Activated T-cell treated with anti-CD3 and anti-CD28 coated beads for 24 hours (primary cell): ENCODE results near the gene KRI1.
"Not testable (repeated sequence)": the region's sequence is repeated elsewhere in the genome, so short reads cannot be mapped to it uniquely, and the experiment has no call there.

ENCODE experiments used
- DNase-seq: peaks from one replicate; pipeline ENCODE4 v3.0.0-alpha.2; 2020; ENCODE audit warnings: low read depth

Gene KRI1

DNA sequence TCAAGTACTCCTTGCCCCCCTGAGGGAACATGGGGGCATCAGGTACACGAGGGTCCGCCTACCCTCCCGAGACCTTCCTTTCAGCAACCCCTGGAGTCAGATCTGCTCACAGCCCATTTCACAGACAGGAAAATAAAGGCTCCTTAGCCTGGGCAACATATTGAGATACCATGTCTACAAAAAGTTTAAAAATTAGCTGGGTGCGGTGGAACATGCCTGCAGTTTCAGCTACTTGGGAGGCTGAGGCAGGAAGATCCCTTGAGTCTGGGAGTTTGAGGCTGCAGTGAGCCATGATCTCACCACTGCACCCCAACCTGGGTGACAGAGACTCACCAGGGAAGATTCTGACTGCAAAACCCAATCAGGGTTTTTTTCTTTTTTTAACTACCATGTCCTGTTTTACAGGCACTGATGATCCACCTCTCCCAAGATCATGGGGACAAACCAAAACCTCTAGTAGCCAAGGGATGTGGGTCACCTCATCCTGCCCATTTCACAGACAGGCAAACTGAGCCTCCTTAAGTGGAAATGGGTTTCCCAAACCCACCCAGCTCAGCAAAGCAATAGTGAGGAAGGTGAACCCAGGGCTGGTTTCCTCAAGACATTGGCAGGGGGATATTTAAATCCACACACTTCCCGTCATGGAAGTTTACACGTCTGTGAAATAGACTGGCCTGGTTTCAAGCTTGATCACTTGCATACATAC is 9.4 kb upstream of the KRI1 start:
- no peak for DNase-seq

DNA sequence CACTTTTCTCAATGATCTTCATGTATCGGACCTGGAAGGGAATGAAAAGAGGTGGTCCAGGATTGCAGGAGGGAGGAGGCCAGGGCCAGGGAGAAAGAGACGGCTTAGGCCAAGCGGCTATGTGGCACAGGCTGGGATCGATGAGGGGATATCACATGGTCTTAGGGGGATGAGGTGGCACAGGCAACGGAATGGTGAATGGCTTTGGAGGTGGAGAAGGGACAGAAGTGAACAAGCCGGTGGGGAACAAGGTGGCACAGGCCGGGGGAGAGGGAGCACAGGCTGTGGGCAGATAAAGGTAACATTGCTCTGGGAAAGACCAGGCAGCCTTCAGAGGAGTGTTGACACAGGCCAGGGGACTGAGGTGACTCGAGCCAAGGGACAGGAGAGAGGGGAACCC is 8.7 kb upstream of the KRI1 start:
- no peak for DNase-seq

DNA sequence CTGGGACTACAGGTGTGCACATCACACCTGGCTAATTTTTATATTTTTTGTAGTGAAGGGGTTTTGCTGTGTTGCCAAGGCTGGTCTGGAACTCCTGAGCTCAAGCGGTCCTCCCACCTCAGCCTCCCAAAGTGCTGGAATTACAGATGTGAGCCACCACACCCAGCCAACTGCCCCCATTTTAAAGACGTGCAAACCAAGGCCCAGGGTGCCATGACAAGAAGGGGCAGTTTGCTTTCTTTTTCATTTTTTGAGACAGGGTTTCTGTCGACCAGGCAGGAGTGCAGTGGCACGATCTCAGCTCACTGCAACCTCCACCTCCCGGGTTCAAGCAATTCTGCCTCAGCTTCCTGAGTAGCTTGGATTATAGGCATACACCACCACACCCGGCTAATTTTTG is 8.0 kb upstream of the KRI1 start:
- not testable (repeated sequence) for DNase-seq

DNA sequence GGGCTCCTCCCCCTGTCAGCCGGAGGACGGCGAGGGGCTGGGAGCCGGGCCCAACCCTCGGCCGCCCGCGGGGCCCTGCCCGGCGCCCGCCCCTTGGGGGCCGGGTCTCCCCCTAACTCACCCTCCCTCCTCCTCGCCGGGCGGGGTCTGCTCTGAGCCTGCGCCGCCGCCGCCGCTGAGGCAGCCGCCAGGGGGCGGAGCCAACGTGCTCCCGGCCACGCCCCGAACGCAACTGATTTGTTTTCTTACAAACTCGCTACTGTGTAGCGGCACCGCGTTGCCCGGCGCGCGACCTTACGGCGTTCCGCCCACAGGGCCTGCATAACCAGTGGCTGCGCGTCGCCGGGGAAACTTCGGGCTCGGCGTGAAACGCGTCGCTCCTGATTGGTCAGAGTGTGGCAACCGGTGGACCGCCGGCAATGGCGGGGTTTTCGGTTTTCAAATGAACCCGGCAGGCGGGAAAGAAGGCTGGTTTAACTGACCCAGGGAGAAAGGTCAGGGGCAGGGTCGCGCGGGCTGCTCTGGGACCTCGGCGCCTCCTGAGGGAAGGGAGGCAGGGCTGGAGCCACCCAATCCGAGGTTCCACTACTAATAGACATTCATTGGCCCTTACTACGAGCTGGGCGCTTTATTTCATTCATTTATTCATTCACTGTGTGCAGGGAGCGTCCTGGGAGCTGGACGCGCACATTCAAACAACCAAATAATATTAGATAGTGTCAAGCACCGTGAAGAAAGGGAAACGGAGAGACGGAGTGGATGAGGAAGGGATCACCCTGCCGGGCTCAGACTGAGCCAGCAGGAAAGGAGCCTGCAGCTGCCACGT is 3.2 kb upstream of the KRI1 start, which contains the start of gene CDKN2D:
TSS of gene CDKN2D (minus strand) at position 154 of the 826 bp plus-strand sequence. CDS start 326 bp downstream, outside the sequence.
- DNase-seq = peak; percentile 99

DNA sequence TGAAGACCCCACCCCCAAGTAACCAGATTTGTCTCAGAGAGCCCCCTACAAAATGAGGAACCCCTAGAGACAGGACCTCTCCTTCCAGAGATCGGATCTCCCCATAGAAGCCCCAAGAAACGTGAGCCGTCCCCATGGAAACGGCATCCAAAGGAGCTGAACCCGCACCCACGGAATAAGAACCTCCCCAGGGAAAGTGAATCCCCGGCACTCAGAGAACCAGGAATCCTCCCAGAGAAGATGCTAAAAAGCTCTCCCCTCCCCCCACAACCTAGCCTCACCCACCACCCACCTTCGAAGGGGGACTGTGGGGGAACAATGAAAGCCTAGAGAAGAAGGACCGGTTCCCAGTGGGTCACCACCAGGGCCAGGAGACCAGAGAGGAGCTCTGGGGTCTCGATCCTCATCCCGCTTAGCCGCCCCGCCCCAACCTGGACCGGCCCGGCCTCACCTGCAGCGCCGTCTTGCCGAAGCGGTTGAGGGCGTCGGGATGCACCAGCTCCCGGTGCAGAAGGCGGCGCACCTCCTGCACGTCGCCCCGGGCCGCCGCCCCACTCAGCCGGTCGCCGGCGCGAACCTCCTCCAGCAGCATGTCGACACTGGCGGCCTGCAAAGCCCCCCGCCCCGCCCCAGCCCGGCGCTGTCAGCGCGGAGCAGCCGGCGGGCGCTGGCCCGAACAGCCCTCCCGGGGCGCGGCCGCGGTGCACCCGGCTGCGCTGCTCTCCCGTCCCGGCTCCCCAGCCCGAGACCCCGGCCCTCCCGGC is 2.4 kb upstream of the KRI1 start:
- peak; percentile 37 for DNase-seq

DNA sequence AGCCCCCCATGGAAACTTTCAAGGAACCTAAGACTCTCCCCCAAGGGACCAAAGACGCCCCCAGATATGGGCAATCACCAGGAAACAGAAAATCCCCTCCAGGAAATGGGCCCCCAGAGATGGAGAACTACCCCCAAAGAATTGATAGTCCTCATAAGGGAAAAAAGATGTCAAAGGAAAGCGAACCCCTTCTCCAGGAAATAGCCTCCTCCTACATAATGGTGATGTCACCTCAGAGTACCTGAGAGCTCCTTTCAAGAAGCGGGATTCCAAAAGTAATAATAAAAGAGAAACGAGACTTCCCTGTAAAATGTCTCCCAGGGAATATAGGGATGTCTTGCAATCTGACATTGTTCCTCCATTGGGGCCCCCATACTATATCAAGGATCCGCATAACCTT is 1.8 kb upstream of the KRI1 start:
- no peak for DNase-seq

DNA sequence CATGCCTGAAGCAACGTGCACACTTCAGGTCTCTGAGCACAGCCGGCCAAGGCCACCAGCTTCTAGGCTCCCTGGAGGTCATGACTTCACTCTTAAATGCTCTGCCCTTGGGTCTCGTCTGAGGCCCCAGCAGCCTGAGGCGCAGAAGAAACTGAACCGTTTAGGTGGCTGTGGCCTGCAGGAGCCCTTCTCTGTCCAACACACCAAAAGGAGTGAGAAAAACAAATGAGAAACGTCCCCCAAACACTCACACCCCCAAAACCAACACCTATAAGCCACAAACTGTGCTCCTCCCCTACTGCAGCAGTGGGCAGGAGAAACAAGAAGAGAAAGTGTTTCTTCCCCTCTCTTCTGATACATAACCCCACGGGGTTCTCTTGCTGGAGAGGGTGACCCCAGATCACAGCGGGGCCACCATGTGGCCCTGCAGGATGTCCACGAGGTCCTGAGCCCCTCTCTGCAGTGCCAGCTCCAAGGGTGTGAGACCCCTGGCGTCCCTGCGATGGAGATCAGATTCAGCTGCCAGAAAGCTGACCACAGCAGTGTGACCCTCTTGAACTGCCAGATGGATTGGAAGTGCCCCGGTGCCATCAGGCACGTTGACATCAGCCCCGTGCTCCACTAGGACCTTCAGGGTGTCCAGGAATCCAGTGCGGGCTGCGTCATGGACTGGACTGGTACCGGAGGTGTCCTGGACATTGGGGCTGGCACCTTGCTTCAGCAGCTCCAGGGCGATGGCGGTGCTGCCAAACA is 1.0 kb upstream of the KRI1 start:
- DNase-seq = no peak

DNA sequence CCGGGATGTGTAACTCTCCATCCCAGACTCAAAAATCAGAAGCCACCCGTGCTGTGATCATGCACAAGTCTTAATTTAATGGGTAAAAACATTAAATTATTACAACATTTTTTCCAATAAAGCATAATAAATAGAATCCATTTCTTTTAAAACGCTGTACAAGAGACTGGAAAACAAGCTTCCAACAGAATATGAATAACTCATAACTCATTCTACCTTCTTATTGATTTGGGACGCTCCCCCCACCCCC is 523 bp upstream of the KRI1 start:
- DNase-seq = no peak

DNA sequence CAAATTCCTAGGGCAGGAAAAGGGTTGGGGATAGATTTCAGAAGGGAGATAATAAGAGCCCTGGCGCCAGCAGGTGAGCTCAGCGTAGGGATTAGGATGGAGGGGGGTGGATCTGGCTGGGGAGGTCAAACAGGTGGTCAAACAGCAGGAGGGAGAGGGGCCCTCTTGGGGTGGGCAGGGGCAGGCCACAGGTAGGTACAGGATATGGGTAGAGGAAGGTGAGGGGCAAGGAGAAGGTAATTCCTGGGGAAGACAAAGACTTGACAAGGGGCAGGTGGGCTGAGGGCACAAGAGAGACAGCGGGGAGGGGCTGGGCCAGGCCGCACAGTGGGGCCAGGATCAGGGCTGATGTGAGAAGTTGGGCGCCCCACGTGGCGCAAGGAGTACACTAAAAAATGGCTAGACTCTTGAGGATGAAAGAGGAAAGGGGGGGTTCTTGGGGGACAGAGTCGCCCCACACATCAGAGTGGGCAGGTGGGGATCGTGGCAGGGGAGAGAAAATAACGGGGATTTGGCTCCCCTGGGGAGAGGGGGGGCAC is 713 bp downstream of the KRI1 start:
- DNase-seq = no peak

DNA sequence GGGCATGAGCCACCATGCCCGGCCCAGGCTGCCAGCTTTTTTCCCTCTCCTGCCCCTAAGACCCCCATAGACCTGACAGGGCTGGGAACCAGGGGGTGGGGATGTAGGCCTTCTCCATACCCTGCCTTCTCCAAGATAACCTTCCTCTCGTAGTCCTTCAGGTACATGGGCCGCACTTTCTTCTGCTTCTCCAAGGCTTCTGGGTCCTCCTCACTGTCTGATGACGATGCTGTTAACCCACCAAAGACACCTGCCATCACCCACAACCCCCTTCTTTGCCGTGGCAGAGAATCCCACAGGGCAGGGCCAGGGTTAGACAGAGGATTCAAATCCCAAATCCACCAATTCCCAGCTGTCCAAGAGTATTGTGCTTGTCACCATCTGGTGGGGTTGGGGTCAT is 3.2 kb downstream of the KRI1 start:
- no peak for DNase-seq

DNA sequence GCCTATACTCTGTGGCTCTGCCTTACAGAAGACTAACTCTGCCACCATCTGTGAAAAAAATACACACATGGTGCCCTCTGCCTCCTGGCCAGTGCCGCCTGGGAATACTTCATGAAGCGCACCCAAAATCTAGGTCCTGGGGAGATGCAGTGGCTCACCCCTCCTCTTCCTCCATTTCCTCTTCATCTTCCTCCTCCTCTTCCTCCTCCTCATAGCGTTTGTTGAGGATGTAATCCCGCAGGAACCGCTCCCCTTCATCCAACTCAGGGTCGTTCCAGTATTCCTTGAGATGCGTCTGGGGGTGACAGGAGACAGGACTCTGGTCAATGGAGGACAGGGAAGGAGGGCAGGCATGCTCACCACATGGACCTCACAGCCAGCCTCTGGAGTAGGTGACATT is 5.7 kb downstream of the KRI1 start:
- no peak for DNase-seq

DNA sequence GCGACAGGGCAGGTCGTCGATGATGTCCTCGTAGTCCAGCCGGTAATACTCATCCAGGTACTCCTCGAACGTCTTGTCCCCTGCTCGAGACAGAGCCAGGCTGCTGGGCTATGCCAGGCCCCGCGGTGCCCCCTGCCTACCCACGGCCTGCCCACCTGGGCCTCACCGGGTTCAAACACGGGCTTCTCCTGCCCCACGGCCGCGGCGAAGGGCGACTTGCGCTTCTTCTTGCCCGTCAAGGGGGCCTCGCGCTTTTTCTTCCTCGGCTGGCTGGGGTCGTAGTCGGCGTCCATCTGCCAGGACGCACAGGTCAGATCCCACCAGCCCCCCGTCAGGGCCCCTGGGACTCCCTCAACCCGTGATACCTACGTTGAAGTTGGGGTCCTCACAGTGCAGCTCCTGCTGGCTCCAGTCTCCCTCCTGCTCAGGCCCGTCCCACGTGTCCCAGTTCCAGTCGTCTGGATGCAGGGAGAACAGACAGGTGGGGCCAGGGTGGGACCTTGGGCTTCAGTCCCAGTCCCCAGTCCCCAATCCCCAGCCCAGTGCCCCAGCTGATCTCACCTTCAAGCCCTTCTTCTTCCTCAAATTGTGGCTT is 8.1 kb downstream of the KRI1 start:
- no peak for DNase-seq

DNA sequence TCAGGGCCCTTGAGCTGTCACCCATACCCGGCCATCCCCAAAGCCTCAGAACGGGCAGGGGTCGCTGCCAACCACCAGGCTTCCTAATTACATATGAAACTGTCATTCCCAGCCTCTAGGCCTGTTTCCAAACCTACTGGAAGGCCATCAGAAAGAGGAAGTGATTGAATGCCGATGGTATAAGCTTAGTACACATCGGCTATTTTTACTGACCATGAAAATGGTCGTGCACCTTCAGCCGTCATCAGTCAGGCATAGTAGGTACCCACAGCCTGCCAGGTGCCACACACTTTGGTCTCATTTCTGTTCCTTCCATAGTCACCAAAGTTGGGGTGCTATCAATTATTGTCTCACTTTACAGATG is 10.2 kb downstream of the KRI1 start:
- no peak for DNase-seq

DNA sequence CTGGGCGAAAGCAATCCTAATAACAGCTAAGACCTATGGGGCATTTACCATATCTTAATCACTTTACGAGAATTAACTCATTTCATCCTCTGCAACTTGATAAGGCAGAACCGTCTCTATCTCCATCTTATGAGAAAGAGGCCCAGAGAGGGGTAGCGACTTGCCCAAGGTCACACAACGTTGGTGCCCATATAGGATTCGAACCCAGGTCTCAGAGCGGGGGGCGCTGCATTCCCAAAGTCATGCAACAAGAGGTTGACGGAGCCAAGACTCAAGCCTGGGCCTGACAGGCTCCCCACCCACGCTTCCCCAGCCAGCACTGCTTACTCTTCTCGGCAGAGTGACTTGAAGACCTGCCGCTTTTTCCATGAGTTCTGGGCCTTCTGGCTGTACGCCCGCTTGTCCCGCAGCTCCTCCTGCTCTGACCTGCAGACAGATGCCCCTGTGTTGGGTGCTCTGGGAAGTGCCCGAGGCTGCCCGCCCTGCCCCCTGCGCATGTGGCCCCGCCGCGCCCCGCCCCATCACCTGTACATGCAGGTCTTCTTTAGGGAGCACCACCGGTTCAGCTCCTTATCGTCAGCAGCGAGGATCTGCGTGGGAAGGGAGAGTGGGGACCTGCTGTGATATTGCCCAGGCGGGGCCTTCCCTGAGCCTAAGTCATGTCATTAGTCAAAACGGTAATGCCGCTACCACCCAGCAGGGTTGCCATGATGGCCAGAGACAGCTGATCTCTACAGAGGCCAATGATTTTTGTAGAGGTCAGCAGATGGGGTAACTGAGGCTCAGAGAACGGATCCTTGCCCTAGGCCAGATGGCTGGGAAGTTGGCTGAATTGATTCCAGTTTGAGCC is 10.8 kb downstream of the KRI1 start:
- no peak for DNase-seq

DNA sequence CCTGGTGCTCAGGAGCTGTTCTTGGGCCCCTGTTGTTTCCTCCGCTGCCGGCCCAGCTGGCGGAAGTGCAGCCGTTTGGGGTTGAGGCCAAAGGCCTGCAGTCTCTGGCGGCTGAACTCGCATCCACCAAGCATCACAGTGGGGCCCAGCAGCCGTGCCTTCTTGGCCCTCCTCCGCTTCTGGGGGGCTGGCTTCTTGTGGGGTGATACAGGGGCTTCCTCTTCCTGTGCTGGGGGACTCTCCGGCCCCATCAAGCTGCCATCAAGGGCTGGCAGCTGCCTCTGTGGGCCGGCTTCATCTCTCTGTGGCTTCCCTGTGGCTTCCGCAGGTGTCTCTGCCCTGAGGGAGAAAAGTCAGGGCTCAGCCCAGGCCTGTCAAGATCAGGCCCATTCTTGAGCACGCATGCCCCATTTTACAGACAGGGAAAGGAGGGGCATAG is 11.8 kb downstream of the KRI1 start:
- no peak for DNase-seq

DNA sequence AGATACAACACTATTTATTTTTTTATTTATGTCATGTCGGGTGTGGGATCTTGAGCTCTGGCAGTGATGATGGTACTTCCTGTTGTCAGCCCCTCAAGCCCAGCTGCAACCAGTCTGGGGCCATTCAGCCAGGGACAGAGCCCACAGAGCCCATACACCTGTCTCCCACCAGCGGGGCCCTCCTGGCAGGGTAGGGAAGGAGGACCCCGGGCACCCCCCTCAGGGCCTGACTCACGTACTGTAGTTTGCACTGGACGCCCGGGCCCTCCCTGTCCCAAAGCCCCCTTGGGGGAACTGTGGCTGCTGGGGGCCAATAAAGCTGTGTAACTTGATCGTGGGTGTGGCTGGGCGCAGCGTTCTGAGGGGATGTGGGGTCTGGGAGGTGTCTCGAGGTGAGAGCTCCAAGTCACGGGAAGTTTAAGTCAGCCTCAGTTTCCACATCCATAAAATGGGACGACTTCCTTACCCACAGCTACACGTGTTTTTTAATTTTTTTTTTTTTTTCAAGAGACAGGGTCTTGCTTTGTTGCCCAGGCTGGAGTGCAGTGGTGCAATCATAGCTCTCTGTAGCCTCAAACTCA is 12.6 kb downstream of the KRI1 start:
- DNase-seq = no peak

DNA sequence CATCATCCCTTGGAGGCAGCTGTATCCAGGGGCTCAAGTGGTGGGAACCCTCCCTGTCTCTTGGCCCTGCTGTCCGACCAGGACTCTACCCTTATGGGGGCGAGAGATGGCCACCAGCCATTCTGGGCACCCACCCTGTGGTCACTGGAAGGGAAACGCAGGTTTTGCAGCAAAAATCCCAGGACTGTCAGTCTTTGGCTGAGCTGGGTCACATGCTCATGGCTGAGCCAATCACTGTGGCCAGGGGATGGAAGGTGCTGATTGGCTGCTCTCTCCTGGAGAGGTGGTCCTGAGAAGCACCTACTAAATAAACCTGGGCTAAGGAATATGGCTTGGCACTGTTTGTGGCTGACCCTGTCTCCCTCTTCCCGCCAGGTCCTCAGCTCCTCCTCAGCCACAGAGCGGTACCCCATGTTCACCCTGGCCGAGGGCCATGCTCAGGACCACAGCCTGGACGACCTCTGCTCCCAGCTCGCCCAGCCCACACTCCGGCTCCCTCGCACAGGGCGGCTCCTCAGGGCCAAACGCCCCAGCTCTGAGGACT is 13.2 kb downstream of the KRI1 start:
- no peak for DNase-seq

DNA sequence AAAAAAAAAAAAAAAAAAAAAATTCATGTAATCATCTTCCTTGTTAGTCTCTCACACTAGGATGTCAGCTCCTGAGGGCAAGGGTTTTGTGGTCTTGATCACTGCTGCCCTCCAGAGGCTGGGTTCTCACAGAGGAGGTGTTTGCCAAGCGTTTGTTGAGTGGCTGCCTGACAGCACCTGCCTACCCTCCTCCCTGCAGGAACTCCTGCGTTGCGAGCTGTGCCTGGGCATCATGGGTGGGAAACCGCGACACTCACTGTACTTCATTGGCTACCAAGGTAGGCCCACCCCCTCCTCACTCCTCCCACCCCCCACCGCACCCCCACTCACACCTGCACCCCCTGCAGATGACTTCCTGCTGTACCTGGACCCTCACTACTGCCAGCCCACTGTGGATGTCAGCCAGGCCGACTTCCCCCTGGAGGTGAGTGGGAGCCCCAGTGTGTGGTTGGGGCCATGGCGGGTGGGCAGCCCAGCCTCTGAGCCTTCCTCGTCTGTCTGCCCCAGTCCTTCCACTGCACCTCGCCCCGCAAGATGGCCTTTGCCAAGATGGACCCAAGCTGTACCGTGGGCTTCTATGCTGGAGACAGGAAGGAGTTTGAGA is 14.0 kb downstream of the KRI1 start:
- DNase-seq = no peak

DNA sequence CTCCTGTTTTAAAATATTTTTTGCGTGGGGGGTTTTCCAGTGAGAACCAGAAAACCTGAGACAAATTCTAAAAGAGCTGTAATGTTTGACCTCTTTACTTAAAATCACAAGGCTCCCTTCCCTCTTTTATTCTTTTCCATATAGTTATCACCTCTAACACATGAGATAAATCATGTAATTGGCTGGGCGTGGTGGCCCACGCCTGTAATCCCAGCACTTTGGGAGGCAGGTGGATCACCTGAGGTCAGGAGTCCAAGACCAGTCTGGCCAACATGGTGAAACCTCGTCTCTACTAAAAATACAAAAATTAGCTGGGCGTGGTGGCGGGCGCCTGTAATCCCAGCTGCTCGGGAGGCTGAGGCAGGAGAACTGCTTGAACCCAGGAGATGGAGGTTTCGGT is 14.8 kb downstream of the KRI1 start:
- not testable (repeated sequence) for DNase-seq

DNA sequence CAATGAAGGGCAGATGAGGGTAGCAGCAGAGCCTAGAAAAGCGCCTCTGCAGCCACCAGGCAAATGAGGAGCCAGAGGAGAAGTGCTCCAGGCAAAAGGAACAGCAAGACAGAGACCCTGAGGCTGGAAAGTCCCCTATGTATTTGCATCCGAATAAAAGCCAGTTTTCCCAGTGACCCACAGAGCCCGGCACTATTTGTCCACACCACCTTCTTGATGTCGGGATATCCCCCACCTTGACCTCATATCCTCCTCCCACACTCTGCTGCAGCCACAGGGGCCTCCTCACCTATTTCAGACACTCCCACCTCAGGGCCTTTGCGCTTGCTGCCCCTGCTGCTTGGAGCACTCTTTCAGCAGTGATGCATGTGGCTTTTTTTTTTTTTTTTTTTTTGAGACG is 15.5 kb downstream of the KRI1 start:
- DNase-seq = no peak
